Esophagus squamous epithelium (tissue), 5 donors: ENCODE measurements around the gene CREBRF. TPM values are rescaled to one million over a fixed set of nuclear protein-coding genes. Genes with fewer than 3 reads are reported as not detected.

Experiments
- DNase-seq: peaks from one replicate; lab custom pipeline; 2025; lab: John Stamatoyannopoulos, UW
- H3K27ac ChIP-seq, 4 donors: fragments of 200-600 bp; sonication (generic); one replicate each; pipeline ENCODE4 v1.5.1; 2016 to 2019; ENCODE audit warnings: mild to moderate bottlenecking in 1 of 4
- H3K27me3 ChIP-seq, 4 donors: fragments of 200-600 bp; sonication (generic); 1 replicate in 3 of 4; 2 replicates in 1 of 4; pipeline versions ENCODE4 v1.5.1 to v1.6.0; 2017 to 2021; ENCODE audit warnings: antibody characterized with exemption in 1 of 4
- H3K36me3 ChIP-seq, 3 donors: fragments of 200-600 bp; sonication (generic); one replicate each; pipeline ENCODE4 v1.5.1; 2016 to 2019
- H3K4me1 ChIP-seq, 3 donors: fragments of 200-600 bp; sonication (generic); one replicate each; pipeline ENCODE4 v1.5.1; 2017 to 2019
- H3K4me3 ChIP-seq, 4 donors: fragments of 200-600 bp; sonication (generic); 1 replicate in 3 of 4; 2 replicates in 1 of 4; pipeline ENCODE4 v1.5.1; 2016 to 2019; ENCODE audit warnings: mild to moderate bottlenecking in 2 of 4, moderate library complexity in 1 of 4
- H3K9me3 ChIP-seq, 3 donors: fragments of 200-600 bp; sonication (generic); one replicate each; pipeline ENCODE4 v1.5.1; 2016 to 2019
- POLR2A ChIP-seq, 4 donors: fragments of 450-650 bp; IDR thresholded peaks; one replicate each; pipeline ENCODE4 v1.6.1; 2017; ENCODE audit warnings: antibody characterized with exemption in 4 of 4, mild to moderate bottlenecking in 4 of 4, moderate library complexity in 3 of 4
- WGBS, 2 donors: methylation state at CpG; one replicate each; pipeline ENCODE4 v1.1.5; 2018; 5-methylcytosine and 5-hydroxymethylcytosine counted together
- intact Hi-C: fragments of 100-400 bp; cut with DNase I; formaldehyde crosslinking; loops from one replicate; pipeline ENCODE4 v1.15.0; 2022
- total RNA-seq, 4 donors: library from RNA; depleted of rRNA; stranded (reverse); fragments of >200 nt; gene quantifications; one replicate each; pipeline ENCODE4 v1.1.0, GENCODE V29; 2016
- TF ChIP-seq, protein P1 (sequence below), 6 experiments: fragments of 450-650 bp in 4 of 6; fragments of 200-600 bp in 2 of 6; sonication (generic) in 2 of 6; IDR thresholded peaks; one replicate each; pipeline ENCODE4 v1.5.1; 2016 to 2019; ENCODE audit warnings: antibody characterized with exemption in 6 of 6, mild to moderate bottlenecking in 4 of 6, moderate library complexity in 4 of 6
- donor health status: DM: yes; HTN: yes; CAD: no.

CREBRF gene
- total RNA-seq, 4 donors from 2014 or later, result 2.7 to 28.4 (median 7.9) TPM

DNA sequence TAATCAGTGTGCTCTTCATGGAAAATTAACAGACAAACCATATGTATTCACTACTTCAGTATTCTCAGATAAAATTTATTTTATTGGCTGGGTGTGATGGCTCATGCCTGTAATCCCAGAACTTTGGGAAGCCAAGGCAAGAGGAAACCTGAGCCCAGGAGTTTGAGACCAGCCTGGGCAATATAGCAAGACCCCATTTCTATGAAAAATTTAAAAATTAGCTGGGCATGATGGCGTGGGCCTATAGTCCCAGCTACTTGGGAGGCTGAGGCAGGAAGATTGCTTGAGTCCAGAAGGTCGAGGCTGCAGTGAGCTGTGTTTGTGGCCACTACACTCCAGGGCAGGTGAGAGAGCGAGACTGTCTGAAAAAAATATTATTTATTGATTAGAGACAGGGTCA, 23.4 kb upstream of the CREBRF start:
- H3K4me3 ChIP-seq, result no peak overlapping the region
- TF ChIP-seq, protein P1, sequence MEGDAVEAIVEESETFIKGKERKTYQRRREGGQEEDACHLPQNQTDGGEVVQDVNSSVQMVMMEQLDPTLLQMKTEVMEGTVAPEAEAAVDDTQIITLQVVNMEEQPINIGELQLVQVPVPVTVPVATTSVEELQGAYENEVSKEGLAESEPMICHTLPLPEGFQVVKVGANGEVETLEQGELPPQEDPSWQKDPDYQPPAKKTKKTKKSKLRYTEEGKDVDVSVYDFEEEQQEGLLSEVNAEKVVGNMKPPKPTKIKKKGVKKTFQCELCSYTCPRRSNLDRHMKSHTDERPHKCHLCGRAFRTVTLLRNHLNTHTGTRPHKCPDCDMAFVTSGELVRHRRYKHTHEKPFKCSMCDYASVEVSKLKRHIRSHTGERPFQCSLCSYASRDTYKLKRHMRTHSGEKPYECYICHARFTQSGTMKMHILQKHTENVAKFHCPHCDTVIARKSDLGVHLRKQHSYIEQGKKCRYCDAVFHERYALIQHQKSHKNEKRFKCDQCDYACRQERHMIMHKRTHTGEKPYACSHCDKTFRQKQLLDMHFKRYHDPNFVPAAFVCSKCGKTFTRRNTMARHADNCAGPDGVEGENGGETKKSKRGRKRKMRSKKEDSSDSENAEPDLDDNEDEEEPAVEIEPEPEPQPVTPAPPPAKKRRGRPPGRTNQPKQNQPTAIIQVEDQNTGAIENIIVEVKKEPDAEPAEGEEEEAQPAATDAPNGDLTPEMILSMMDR (IDR thresholded peaks at IDR 0.05), result no peak
- no peak for TF ChIP-seq POLR2A (IDR thresholded peaks at IDR 0.05)
- DNase-seq, result no peak
- peaks cover 0 to 43% (median 0%) of the 10 kb centered on the region in 3 donors for H3K36me3 ChIP-seq
- peaks cover 16 to 50% (median 24%) of the 10 kb centered on the region in 3 donors for H3K4me1 ChIP-seq
- H3K27me3 ChIP-seq, result no peaks in the 10 kb centered on the region
- no peaks in the 10 kb centered on the region for H3K9me3 ChIP-seq
- no peak overlapping the region for H3K27ac ChIP-seq
- 98 to 100% methylated on average over 3 of the region's 3 CpGs for WGBS, 2 donors
- intact Hi-C loops, result no loop called here

DNA sequence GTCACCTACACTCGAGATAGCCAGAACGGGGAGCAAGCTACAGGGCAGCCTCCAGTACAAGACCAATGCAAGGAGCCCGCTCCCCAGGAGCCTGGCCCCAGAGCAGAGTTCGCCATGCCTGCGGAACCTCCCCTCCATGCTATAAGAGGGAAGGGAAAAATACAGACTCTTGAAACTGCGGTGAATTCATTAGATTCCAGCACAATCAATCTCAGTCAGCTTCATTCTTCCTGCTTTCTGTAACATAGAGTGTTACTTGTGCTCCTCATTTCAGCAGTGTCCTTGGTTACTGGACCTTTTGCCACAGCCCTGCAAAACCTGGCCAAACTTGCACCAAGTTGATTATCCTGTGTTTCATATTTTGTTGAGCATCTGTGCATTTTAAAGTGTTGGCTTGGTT, 22.2 kb upstream of the CREBRF start:
- no peaks in the 10 kb centered on the region for H3K27me3 ChIP-seq
- DNase-seq, result no peak
- TF ChIP-seq, protein P1 (IDR thresholded peaks at IDR 0.05), result no peak
- TF ChIP-seq POLR2A (IDR thresholded peaks at IDR 0.05), result no peak
- H3K4me3 ChIP-seq, result no peak overlapping the region
- H3K27ac ChIP-seq, result no peak overlapping the region
- intact Hi-C loops, result no loop called here
- WGBS, 2 donors, result 78 to 85% methylated on average over 6 of the region's 6 CpGs
- H3K9me3 ChIP-seq, result no peaks in the 10 kb centered on the region
- H3K36me3 ChIP-seq, result peaks cover 0 to 34% (median 0%) of the 10 kb centered on the region in 3 donors
- H3K4me1 ChIP-seq, result peaks cover 16 to 44% (median 24%) of the 10 kb centered on the region in 3 donors

DNA sequence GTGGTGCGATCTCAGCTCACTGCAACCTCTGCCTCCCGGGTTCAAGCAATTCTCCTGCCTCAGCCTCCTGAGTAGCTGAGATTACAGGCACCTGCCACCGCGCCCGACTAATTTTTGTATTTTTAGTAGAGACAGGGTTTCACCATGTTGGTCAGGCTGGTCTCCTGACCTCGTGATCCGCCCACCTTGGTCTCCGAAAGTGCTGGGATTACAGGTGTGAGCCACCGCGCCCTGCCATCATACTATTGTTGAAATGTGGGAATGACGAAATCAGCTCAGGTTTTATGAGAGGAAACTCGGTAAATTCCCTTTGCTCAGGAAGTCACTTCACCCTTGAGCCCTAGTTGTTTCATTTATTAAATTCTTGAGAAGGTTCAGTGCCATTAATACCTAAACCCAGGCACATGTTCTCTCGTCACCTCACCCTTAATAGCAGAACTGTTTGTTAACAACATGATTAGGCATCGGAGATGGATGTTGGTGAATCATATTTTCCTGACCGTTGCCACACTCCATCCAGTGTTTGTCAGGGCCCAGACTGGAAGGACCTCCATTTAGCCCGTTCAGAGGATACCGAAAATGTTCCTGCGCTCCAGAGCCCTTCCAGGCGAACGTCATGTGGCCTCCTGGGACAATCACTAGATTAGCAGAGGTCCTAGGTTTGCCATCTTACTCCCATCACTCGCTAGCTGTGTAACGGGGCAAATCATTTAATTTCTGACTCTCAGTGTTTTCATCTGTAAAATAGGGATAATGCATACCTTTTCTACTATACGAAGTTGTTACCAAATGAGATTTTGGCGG, 20.0 kb upstream of the CREBRF start:
- Histone ChIP-seq H3K36me3 (peaks cover 0 to 33% (median 0%) of the 10 kb centered on the region in 3 donors), H3K27me3 (no peaks in the 10 kb centered on the region), H3K4me1 (peaks cover 10 to 30% (median 17%) of the 10 kb centered on the region in 3 donors), H3K4me3 (peak overlapping the region in 2 of 4 donors; percentile 1 to 32), H3K27ac (peak overlapping the region; percentile 15 to 81 (median 64)), H3K9me3 (no peaks in the 10 kb centered on the region)
- intact Hi-C loops, result no loop called here
- WGBS, 2 donors, result 77 to 80% methylated on average over 24 of the region's 24 CpGs
- no peak for DNase-seq
- TF ChIP-seq, protein P1 (IDR thresholded peaks at IDR 0.05), result no peak
- no peak for TF ChIP-seq POLR2A (IDR thresholded peaks at IDR 0.05)

DNA sequence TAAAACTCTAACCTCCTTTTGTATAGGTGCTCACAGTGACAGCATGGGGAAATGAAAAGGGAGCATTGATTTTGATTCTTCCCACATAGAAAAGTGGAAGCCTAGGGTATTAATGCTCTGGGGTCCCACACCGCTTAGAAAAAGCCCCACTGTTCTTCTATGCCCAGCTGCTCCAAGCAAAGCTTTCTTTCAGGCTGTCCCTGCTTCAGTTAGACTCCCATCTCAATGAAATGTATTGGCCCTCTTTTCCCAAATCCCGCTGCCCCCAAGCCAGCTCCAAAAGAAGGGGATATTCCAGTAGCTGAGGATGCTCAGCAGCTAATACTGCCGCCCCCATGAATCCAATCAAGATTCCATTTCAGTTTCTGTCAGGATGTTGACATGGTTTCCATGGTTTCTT, 17.0 kb upstream of the CREBRF start:
- DNase-seq, result no peak
- Histone ChIP-seq H3K4me1 (peaks cover 10 to 30% (median 17%) of the 10 kb centered on the region in 3 donors), H3K4me3 (no peak overlapping the region), H3K36me3 (peaks cover 0 to 25% (median 0%) of the 10 kb centered on the region in 3 donors), H3K27ac (no peak overlapping the region), H3K27me3 (no peaks in the 10 kb centered on the region), H3K9me3 (no peaks in the 10 kb centered on the region)
- TF ChIP-seq, protein P1 (IDR thresholded peaks at IDR 0.05), result no peak
- intact Hi-C loops, result no loop called here
- 74 to 91% methylated on average over 3 of the region's 3 CpGs for WGBS, 2 donors

DNA sequence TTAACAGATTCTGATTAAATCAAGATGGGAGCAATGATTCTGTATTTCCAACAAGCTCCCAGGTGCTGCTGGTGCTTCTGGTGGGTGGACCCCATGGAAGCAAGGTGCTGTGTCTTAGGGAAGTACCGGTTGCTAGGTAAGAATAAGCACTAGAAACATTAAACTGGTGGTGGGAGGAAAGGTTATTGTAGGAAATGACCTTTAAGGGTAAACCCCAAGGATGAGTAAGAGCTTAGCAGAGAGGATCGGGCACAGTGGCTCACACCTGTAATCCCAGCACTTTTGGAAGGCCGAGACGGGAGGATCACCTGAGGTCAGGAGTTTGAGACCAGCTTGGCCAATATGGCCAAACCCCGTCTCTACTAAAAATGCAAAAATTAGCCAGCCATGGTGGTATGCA, 16.2 kb upstream of the CREBRF start:
- peaks cover 0 to 18% (median 0%) of the 10 kb centered on the region in 3 donors for H3K36me3 ChIP-seq
- no peak for DNase-seq
- no peak overlapping the region for H3K4me3 ChIP-seq
- H3K27ac ChIP-seq, result no peak overlapping the region
- no peaks in the 10 kb centered on the region for H3K27me3 ChIP-seq
- TF ChIP-seq POLR2A (IDR thresholded peaks at IDR 0.05), result no peak
- TF ChIP-seq, protein P1 (IDR thresholded peaks at IDR 0.05), result no peak
- 92 to 96% methylated on average over 5 of the region's 5 CpGs for WGBS, 2 donors
- no peaks in the 10 kb centered on the region for H3K9me3 ChIP-seq
- intact Hi-C loops, result no loop called here
- H3K4me1 ChIP-seq, result peaks cover 10 to 27% (median 17%) of the 10 kb centered on the region in 3 donors
